Endodermal cell (in vitro differentiated cells): Measurements from ENCODE around the gene TFF1. TPM values are rescaled to one million over a fixed set of nuclear protein-coding genes. Genes with fewer than 3 reads are reported as not detected.
A peak's percentile ranks its signal among the peaks of the same experiment; 100 is the strongest.

Experiments used
- DNase-seq: peaks from one replicate; pipeline ENCODE4 v3.0.0-alpha.2; 2017
- H3K27ac ChIP-seq: 2 replicates; pipeline ENCODE4 v1.5.1; 2013; ENCODE audit warnings: mild to moderate bottlenecking, low read depth, low read length, moderate library complexity
- H3K27me3 ChIP-seq: 2 replicates; pipeline ENCODE4 v1.6.1; 2013; ENCODE audit warnings: mild to moderate bottlenecking, low read length, moderate library complexity; ENCODE audit not compliant: insufficient read depth, control insufficient read depth, poor library complexity, severe bottlenecking
- H3K36me3 ChIP-seq: 2 replicates; pipeline ENCODE4 v1.7.0; 2013; ENCODE audit warnings: mild to moderate bottlenecking, low read length, moderate library complexity; ENCODE audit not compliant: control insufficient read depth, insufficient read depth
- H3K4me1 ChIP-seq: one replicate; pipeline ENCODE4 v1.7.0; 2013; ENCODE audit warnings: low read length; ENCODE audit not compliant: control insufficient read depth, insufficient read depth
- H3K4me3 ChIP-seq: 2 replicates; pipeline ENCODE4 v1.5.1; 2013; ENCODE audit warnings: mild to moderate bottlenecking, low read length, moderate library complexity
- H3K9ac ChIP-seq: 2 replicates; pipeline ENCODE4 v1.6.1; 2013; ENCODE audit warnings: mild to moderate bottlenecking, low read length, moderate library complexity; ENCODE audit not compliant: poor library complexity, severe bottlenecking; ENCODE audit errors: extremely low read depth
- H3K9me3 ChIP-seq: 2 replicates; pipeline ENCODE4 v1.6.1; 2013; ENCODE audit warnings: mild to moderate bottlenecking, low read length, moderate library complexity; ENCODE audit not compliant: control insufficient read depth
- H3K27ac Mint-ChIP-seq: 2 replicates; pipeline ENCODE4 v1.8.0; 2020; ENCODE audit warnings: mixed read lengths
- H3K27me3 Mint-ChIP-seq: 2 replicates; pipeline ENCODE4 v1.8.0; 2021; ENCODE audit warnings: mild to moderate bottlenecking, mixed read lengths; ENCODE audit not compliant: insufficient read depth
- H3K36me3 Mint-ChIP-seq: 2 replicates; pipeline ENCODE4 v1.8.0; 2020; ENCODE audit warnings: low read depth, mixed read lengths
- H3K4me1 Mint-ChIP-seq: 2 replicates; pipeline ENCODE4 v1.8.0; 2020; ENCODE audit warnings: mixed read lengths
- H3K4me3 Mint-ChIP-seq: 2 replicates; pipeline ENCODE4 v1.8.0; 2020; ENCODE audit warnings: mild to moderate bottlenecking, moderate library complexity, mixed read lengths
- H3K9me3 Mint-ChIP-seq: 2 replicates; pipeline ENCODE4 v1.8.0; 2020; ENCODE audit warnings: mild to moderate bottlenecking, mixed read lengths
- WGBS, 2 experiments: methylation state at CpG; one replicate each; pipeline versions ENCODE4 v1.1.5 to v1.1.7; 2013; ENCODE audit warnings: missing lambda C conversion rate in 2 of 2, mixed read lengths in 1 of 2; ENCODE audit not compliant: insufficient coverage in 1 of 2, insufficient read length in 1 of 2; 5-methylcytosine and 5-hydroxymethylcytosine counted together
- total RNA-seq, 2 donors: library from RNA; stranded (reverse); fragmentation: NEBNext Ultra II Directional in 1 of 2; extraction: Animal tissue kit (Norgen Biotek cat#: 25700) in 1 of 2; gene quantifications; 2 replicates in 1 of 2; 3 replicates in 1 of 2; pipeline ENCODE4 v1.2.1, GENCODE V29; 2021
- TF ChIP-seq, protein P1 (sequence below): fragments of 200-600 bp; sonication (generic); conservative IDR thresholded peaks from 2 replicates; pipeline ENCODE4 v1.5.0; 2021; ENCODE audit warnings: antibody characterized with exemption, mild to moderate bottlenecking

TFF1 gene
- total RNA-seq, 2 donors from 2014 or later: 1.6 to 3.7 TPM

DNA sequence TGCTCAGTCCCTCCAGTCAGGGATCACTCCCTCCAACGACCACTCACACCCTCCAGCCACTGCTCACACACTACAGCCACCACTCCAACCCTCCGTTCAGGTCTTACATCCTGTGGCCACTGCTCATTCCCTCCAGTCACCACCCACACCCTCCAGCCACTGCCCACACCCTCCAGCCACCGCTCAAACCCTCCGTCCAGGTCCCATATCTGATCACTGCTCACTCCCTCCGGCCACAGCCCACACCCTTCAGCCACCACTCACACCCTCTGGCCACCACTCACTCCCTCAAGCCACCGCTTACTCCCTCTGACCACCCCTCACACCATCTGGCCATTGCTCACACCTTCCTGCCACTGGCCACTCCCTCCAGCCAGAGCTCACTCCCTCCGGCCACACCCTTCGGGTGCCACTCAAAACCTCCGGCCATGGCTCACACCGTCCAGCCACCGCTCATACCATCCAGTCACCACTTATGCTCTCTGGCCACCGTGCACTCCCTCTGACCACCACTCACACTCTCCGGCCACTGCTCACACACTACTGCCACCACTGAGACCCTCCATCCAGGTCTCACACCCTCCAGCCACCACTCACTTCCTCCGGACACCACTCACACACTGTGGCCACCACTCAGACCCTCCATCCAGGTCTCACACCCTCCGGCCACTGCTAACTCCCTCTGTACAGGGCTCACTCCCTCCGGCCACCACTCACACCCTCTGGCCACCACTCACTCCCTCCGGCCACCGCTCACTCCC, 4.7 kb upstream of the TFF1 start:
- no peak for DNase-seq
- Histone ChIP-seq H3K4me1 (peaks cover 4% of the 10 kb centered on the region), H3K36me3 (no peaks in the 10 kb centered on the region), H3K27me3 (no peaks in the 10 kb centered on the region), H3K27ac (no peak overlapping the region), H3K4me3 (no peak overlapping the region), H3K9me3 (no peaks in the 10 kb centered on the region), H3K9ac (no peak overlapping the region)
- Mint-ChIP-seq H3K4me1 (peaks cover 12% of the 10 kb centered on the region), H3K27me3 (peaks cover 2% of the 10 kb centered on the region), H3K9me3 (no peaks in the 10 kb centered on the region), H3K4me3 (no peak overlapping the region), H3K36me3 (no peaks in the 10 kb centered on the region), H3K27ac (no peak overlapping the region)
- 83 to 91% methylated on average over 12 to 18 of the region's 18 CpGs for WGBS, 2 experiments
- TF ChIP-seq, protein P1, sequence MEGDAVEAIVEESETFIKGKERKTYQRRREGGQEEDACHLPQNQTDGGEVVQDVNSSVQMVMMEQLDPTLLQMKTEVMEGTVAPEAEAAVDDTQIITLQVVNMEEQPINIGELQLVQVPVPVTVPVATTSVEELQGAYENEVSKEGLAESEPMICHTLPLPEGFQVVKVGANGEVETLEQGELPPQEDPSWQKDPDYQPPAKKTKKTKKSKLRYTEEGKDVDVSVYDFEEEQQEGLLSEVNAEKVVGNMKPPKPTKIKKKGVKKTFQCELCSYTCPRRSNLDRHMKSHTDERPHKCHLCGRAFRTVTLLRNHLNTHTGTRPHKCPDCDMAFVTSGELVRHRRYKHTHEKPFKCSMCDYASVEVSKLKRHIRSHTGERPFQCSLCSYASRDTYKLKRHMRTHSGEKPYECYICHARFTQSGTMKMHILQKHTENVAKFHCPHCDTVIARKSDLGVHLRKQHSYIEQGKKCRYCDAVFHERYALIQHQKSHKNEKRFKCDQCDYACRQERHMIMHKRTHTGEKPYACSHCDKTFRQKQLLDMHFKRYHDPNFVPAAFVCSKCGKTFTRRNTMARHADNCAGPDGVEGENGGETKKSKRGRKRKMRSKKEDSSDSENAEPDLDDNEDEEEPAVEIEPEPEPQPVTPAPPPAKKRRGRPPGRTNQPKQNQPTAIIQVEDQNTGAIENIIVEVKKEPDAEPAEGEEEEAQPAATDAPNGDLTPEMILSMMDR: no peak

DNA sequence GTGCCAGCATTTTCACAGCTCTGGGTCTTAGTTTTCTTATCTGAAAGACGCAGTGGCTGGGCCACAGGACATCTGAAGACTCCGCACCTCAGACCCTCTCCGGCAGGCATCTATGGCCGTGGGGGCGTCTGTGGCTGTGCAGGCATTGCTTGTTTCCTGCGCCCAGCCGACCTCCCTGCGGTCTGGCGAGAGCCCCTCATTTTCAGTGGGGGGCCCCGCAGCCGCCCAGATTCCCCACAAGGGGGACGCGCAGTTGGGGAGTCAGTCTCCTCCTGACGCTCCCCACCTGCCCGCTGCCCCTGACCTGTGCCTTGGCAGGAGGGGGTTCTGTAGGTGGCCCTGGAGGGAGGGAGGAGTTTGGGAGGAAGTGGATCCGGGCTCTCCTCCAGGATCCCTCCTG, 3.5 kb upstream of the TFF1 start:
- no peaks in the 10 kb centered on the region for H3K27me3 Mint-ChIP-seq
- no peak overlapping the region for H3K9ac ChIP-seq
- no peaks in the 10 kb centered on the region for H3K27me3 ChIP-seq
- H3K27ac Mint-ChIP-seq: no peak overlapping the region
- no peaks in the 10 kb centered on the region for H3K9me3 Mint-ChIP-seq
- 83 to 94% methylated on average over 4 to 15 of the region's 16 CpGs for WGBS, 2 experiments
- no peak for DNase-seq
- H3K4me1 ChIP-seq: peaks cover 4% of the 10 kb centered on the region
- TF ChIP-seq, protein P1: peak; percentile 52
- H3K9me3 ChIP-seq: no peaks in the 10 kb centered on the region
- H3K27ac ChIP-seq: no peak overlapping the region
- no peak overlapping the region for H3K4me3 ChIP-seq
- peaks cover 11% of the 10 kb centered on the region for H3K4me1 Mint-ChIP-seq
- no peak overlapping the region for H3K4me3 Mint-ChIP-seq
- no peaks in the 10 kb centered on the region for H3K36me3 ChIP-seq
- H3K36me3 Mint-ChIP-seq: no peaks in the 10 kb centered on the region

DNA sequence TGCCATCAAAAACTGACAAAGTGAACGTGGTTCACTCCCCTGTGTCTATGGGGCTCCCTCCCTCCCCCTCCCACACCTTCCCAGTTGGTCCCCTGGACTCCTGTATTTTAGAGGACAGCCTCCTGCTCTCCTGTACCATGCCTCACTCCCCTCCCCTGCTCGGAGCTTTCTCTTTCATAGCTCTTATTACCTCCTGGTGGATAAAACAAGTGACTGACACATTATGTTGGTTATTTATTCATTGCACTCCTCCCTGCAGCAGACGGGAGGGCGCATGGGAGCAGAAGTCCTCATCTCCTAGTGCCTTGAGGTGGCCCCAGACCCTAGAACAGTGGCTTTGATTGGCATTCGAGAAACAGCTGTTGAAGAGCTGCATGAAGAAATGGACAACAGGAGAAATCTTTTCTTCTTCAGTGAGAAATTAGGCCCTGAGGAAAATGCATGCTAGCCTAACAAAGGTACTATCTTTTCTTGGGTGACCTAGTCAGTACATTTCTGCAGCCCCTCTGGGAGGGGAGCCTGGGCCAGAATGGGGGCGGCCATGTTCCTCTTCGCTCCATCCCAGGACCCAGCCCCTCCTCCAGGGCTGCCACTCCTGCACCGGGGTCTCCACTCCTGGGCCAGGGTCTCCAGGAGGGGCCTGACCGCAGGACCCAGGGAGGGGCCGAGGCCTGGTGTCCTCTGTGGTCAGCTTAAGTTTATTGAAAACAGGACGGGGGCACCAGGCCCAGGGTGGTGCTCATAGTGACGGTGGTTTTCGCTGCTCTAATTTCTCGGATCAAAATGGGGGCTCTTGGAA, 1.2 kb upstream of the TFF1 start:
- 90 to 91% methylated on average over 10 to 14 of the region's 14 CpGs for WGBS, 2 experiments
- peaks cover 11% of the 10 kb centered on the region for H3K4me1 Mint-ChIP-seq
- Histone ChIP-seq H3K27ac (no peak overlapping the region), H3K4me1 (peaks cover 4% of the 10 kb centered on the region), H3K9ac (no peak overlapping the region), H3K36me3 (no peaks in the 10 kb centered on the region), H3K27me3 (no peaks in the 10 kb centered on the region), H3K4me3 (no peak overlapping the region), H3K9me3 (no peaks in the 10 kb centered on the region)
- H3K27me3 Mint-ChIP-seq: peaks cover 2% of the 10 kb centered on the region
- no peak overlapping the region for H3K27ac Mint-ChIP-seq
- no peak for DNase-seq
- no peak overlapping the region for H3K4me3 Mint-ChIP-seq
- H3K9me3 Mint-ChIP-seq: no peaks in the 10 kb centered on the region
- TF ChIP-seq, protein P1: no peak
- H3K36me3 Mint-ChIP-seq: no peaks in the 10 kb centered on the region
